ENCODE results near the gene DHX35. TPM values are rescaled to one million over a fixed set of nuclear protein-coding genes. Genes with fewer than 3 reads are reported as not detected.

DHX35 gene
- total and polyA plus RNA-seq, 10 of the 15 experiments (the other 5 are each of a cell fraction or from before 2014, with no cell fraction given) = 4.3 to 21.6 (median 14.9) TPM

GRCh38 chr20:38957915-38958485, 4.1 kb upstream of the DHX35 start:
- no TSS peak for BruUV-seq (replicated peaks)
- ChIA-PET CTCF (interaction anchor here (1.1 to 1.7 kb wide), 3 partner anchors 31 to 90 kb away, joined by 3 read pairs; no protein-coding TSS in a partner anchor), SMC1A (ENCODE audit: uncharacterized antibody, unreplicated experiment) (interaction anchor here (1.3 to 2.2 kb wide), 3 partner anchors 8 to 36 kb away, joined by 3 to 4 read pairs (median 3); no protein-coding TSS in a partner anchor), POLR2A (no interaction called here), RAD21 (ENCODE audit: unreplicated experiment) (interaction anchor here (1.0 kb wide), 1 partner anchor 40 kb away, joined by 3 read pairs; no protein-coding TSS in a partner anchor)
- Histone ChIP-seq H3K79me2 (ENCODE audit: control insufficient read depth, insufficient read depth, low read length) (peaks cover 8% of the 10 kb centered on the region), H3K9ac (ENCODE audit: control insufficient read depth, insufficient read depth, low read length) (no peak overlapping the region), H3K4me2 (ENCODE audit: control insufficient read depth, insufficient read depth) (no peak overlapping the region), H2AFZ (ENCODE audit: control insufficient read depth, low read depth, low read length) (no peak overlapping the region), H3K27ac (ENCODE audit: control insufficient read depth, insufficient read depth) (no peak overlapping the region), H3K4me3 (no peak overlapping the region), H3K27me3 (replicated peaks in 1 of 2; ENCODE audit: control insufficient read depth in 2 of 2, insufficient read depth in 2 of 2, low read length in 1 of 2) (no peaks in the 10 kb centered on the region), H3K9me3 (replicated peaks; ENCODE audit: control insufficient read depth, insufficient read depth, low read length) (no peaks in the 10 kb centered on the region), H3K4me1 (ENCODE audit: control insufficient read depth, insufficient read depth, low read length) (no peaks in the 10 kb centered on the region), H4K20me1 (ENCODE audit: control insufficient read depth, insufficient read depth) (no peaks in the 10 kb centered on the region), H3K36me3 (ENCODE audit: control insufficient read depth in 2 of 2, insufficient read depth in 2 of 2, low read length in 1 of 2) (peaks cover 2 to 7% of the 10 kb centered on the region in 2 experiments; a peak in 3 of 4 replicates)
- intact Hi-C loops (cut with micrococcal nuclease; ENCODE audit: unreplicated experiment) = no loop called here
- no peak for ATAC-seq
- DNase-seq (ENCODE audit: low read depth, low spot score) = no peak
- whole genome bisulfite sequencing (ENCODE audit: insufficient coverage, insufficient replicate concordance, low lambda C conversion rate, missing lambda C conversion rate) = 91% methylated on average over 8 of the region's 8 CpGs
- in situ Hi-C loops (cut with MboI) = no loop called here
- FAIRE-seq = no peak
- TF ChIP-seq IRF5 (IDR thresholded peaks at IDR 0.05; ENCODE audit: borderline replicate concordance) (no peak), POU2F2 (IDR thresholded peaks at IDR 0.05; ENCODE audit: borderline replicate concordance, low read depth, low read length) (no peak), EP300 (IDR thresholded peaks at IDR 0.05; ENCODE audit: borderline replicate concordance in 1 of 2, control insufficient read depth in 1 of 2, low read depth in 2 of 2, low read length in 2 of 2) (no peak), RAD21 (IDR thresholded peaks at IDR 0.05; ENCODE audit: insufficient read depth, low read depth, low read length) (no peak), YBX1 (IDR thresholded peaks at IDR 0.05) (no peak), HDAC2 (IDR thresholded peaks at IDR 0.05) (no peak), CBX3 (IDR thresholded peaks at IDR 0.05; ENCODE audit: borderline replicate concordance, low read depth) (no peak), CEBPB (IDR thresholded peaks at IDR 0.05; ENCODE audit: borderline replicate concordance in 1 of 2, low read depth in 2 of 2, low read length in 2 of 2) (no peak), SMARCA5 (IDR thresholded peaks at IDR 0.05) (no peak), SMAD5 (IDR thresholded peaks at IDR 0.05; ENCODE audit: low read depth) (no peak), CREB1 (IDR thresholded peaks at IDR 0.05; ENCODE audit: low read depth) (no peak), ZNF592 (IDR thresholded peaks at IDR 0.05) (no peak), CBFB (IDR thresholded peaks at IDR 0.05; ENCODE audit: low read depth) (no peak), GABPA (IDR thresholded peaks at IDR 0.05; ENCODE audit: low read depth) (no peak), ZBTB11 (CRISPR knock-in tag; IDR thresholded peaks at IDR 0.05) (no peak), KDM1A (IDR thresholded peaks at IDR 0.05; ENCODE audit: borderline replicate concordance) (no peak)
